Neural cell (in vitro differentiated cells): ENCODE measurements around the gene HS1BP3.

ENCODE experiments used
- CTCF ChIP-seq: fragments of 450-650 bp; IDR thresholded peaks from 2 replicates; pipeline ENCODE4 v1.5.1; 2014; ENCODE audit warnings: antibody characterized with exemption, mild to moderate bottlenecking, moderate library complexity; ENCODE audit not compliant: poor library complexity, severe bottlenecking
- EP300 ChIP-seq: fragments of 450-650 bp; conservative IDR thresholded peaks from 2 replicates; pipeline ENCODE4 v1.6.1; 2014; ENCODE audit warnings: antibody characterized with exemption, mild to moderate bottlenecking, moderate library complexity; ENCODE audit not compliant: poor library complexity, severe bottlenecking
- EZH2 ChIP-seq: fragments of 200-600, 300-800 bp; shearing (Covaris generic), sonication (generic); IDR thresholded peaks from 2 replicates; pipeline ENCODE4 v1.6.1; 2014; ENCODE audit warnings: antibody characterized with exemption, low read length, borderline replicate concordance, mild to moderate bottlenecking; ENCODE audit not compliant: insufficient read depth, poor library complexity, severe bottlenecking
- POLR2AphosphoS5 ChIP-seq: IDR thresholded peaks from 2 replicates; pipeline ENCODE4 v1.6.1; 2012
- RAD21 ChIP-seq: fragments of 450-650 bp; conservative IDR thresholded peaks from 2 replicates; pipeline ENCODE4 v1.6.1; 2014; ENCODE audit warnings: antibody characterized with exemption, mild to moderate bottlenecking, moderate library complexity
- REST ChIP-seq: IDR thresholded peaks from 2 replicates; pipeline ENCODE4 v1.6.1; 2012; ENCODE audit warnings: borderline replicate concordance
- SMC3 ChIP-seq: fragments of 450-650 bp; conservative IDR thresholded peaks from 2 replicates; pipeline ENCODE4 v1.6.1; 2014; ENCODE audit warnings: antibody characterized with exemption, mild to moderate bottlenecking, moderate library complexity; ENCODE audit not compliant: poor library complexity
- TAF1 ChIP-seq: IDR thresholded peaks from 2 replicates; pipeline ENCODE4 v1.6.1; 2012; ENCODE audit warnings: low read depth

- TF ChIP-seq POLR2AphosphoS5 (no peak), CTCF (no peak), EZH2 (no peak), TAF1 (no peak), EP300 (no peak), RAD21 (no peak), REST (no peak), SMC3 (no peak)
Observed at GRCh38 chr2:20626392-20626697, 24.6 kb downstream of the HS1BP3 start.
